SK-N-SH treated with all-trans-retinoic acid at 6 μM for 48 hours (cell line): ENCODE results near the gene PHLDB3.

Experiments
- ATAC-seq: fragments of 200-7000 bp; cut with Tn5 transposase; 3 replicates; pipeline ENCODE4 v1.9.1; 2020; ENCODE audit warnings: mild to moderate bottlenecking, moderate library complexity
- BACH2 ChIP-seq: fragments of 250-450 bp; sonication (Bioruptor Pico); IDR thresholded peaks from 2 replicates; pipeline ENCODE4 v1.9.0; 2021; ENCODE audit warnings: mild to moderate bottlenecking, borderline replicate concordance
- CSDC2 ChIP-seq: fragments of 250-450 bp; sonication (Bioruptor Pico); IDR thresholded peaks from 2 replicates; pipeline ENCODE4 v1.5.0; 2020; ENCODE audit warnings: mild to moderate bottlenecking, moderate library complexity
- ESRRG ChIP-seq: fragments of 250-450 bp; sonication (Bioruptor Pico); IDR thresholded peaks from 2 replicates; pipeline ENCODE4 v1.6.1; 2021; ENCODE audit warnings: mild to moderate bottlenecking
- GLIS3 ChIP-seq: fragments of 250-450 bp; sonication (Bioruptor Pico); IDR thresholded peaks from 2 replicates; pipeline ENCODE4 v1.5.0; 2020; ENCODE audit warnings: mild to moderate bottlenecking, moderate library complexity
- ISL1 ChIP-seq: fragments of 250-450 bp; sonication (Bioruptor Pico); IDR thresholded peaks from 2 replicates; pipeline ENCODE4 v2.1.2; 2022; ENCODE audit warnings: mild to moderate bottlenecking, moderate library complexity
- OSR1 ChIP-seq: fragments of 250-450 bp; sonication (Bioruptor Pico); IDR thresholded peaks from 2 replicates; pipeline ENCODE4 v1.8.0; 2022; ENCODE audit warnings: moderate library complexity, mild to moderate bottlenecking, inconsistent platforms
- PPARA ChIP-seq: fragments of 250-450 bp; sonication (Bioruptor Pico); IDR thresholded peaks from 2 replicates; pipeline ENCODE4 v1.5.0; 2020; ENCODE audit warnings: mild to moderate bottlenecking, borderline replicate concordance
- RARB ChIP-seq: fragments of 250-450 bp; sonication (Bioruptor Pico); IDR thresholded peaks from 2 replicates; pipeline ENCODE4 v1.8.0; 2021; ENCODE audit warnings: mild to moderate bottlenecking, moderate library complexity
- TCF4 ChIP-seq: fragments of 250-450 bp; sonication (Bioruptor Pico); IDR thresholded peaks from 2 replicates; pipeline ENCODE4 v1.8.0; 2021; ENCODE audit warnings: mild to moderate bottlenecking, moderate library complexity, borderline replicate concordance
- TOX ChIP-seq: fragments of 250-450 bp; sonication (Bioruptor Pico); IDR thresholded peaks from 2 replicates; pipeline ENCODE4 v1.8.0; 2021; ENCODE audit warnings: mild to moderate bottlenecking, moderate library complexity, borderline replicate concordance
- ZC3H10 ChIP-seq: fragments of 250-450 bp; sonication (Bioruptor Pico); IDR thresholded peaks from 2 replicates; pipeline ENCODE4 v1.5.1; 2021; ENCODE audit warnings: mild to moderate bottlenecking, moderate library complexity
- ZFP3 ChIP-seq: fragments of 250-450 bp; sonication (Bioruptor Pico); IDR thresholded peaks from 2 replicates; pipeline ENCODE4 v1.5.0; 2020; ENCODE audit warnings: mild to moderate bottlenecking, moderate library complexity
- ZNF565 ChIP-seq: fragments of 450-650 bp; formaldehyde crosslinking; conservative IDR thresholded peaks from 2 replicates; pipeline ENCODE4 v1.5.0; 2020; ENCODE audit warnings: low read depth, mild to moderate bottlenecking, moderate library complexity
- ZNF70 ChIP-seq: fragments of 450-650 bp; formaldehyde crosslinking; IDR thresholded peaks from 2 replicates; pipeline ENCODE4 v1.5.0; 2020; ENCODE audit warnings: mild to moderate bottlenecking, moderate library complexity
- ZNF8 ChIP-seq: fragments of 450-650 bp; formaldehyde crosslinking; IDR thresholded peaks from 2 replicates; pipeline ENCODE4 v1.5.0; 2020; ENCODE audit warnings: mild to moderate bottlenecking, moderate library complexity
- TF ChIP-seq, protein P1 (sequence below): fragments of 250-450 bp; sonication (Bioruptor Pico); IDR thresholded peaks from 2 replicates; pipeline ENCODE4 v1.8.0; 2020; ENCODE audit warnings: mild to moderate bottlenecking, moderate library complexity, borderline replicate concordance
- TF ChIP-seq, protein P2 (sequence below): fragments of 250-450 bp; sonication (Bioruptor Pico); IDR thresholded peaks from 2 replicates; pipeline ENCODE4 v1.5.1; 2020; ENCODE audit warnings: low read depth, mild to moderate bottlenecking, moderate library complexity
- TF ChIP-seq, protein P3 (sequence below): fragments of 250-450 bp; sonication (Bioruptor Pico); IDR thresholded peaks from 2 replicates; pipeline ENCODE4 v1.8.0; 2021; ENCODE audit warnings: low read depth, mild to moderate bottlenecking, moderate library complexity, borderline replicate concordance
- TF ChIP-seq, protein P4 (sequence below): fragments of 250-450 bp; sonication (Bioruptor Pico); IDR thresholded peaks from 2 replicates; pipeline ENCODE4 v1.5.0; 2020; ENCODE audit warnings: mild to moderate bottlenecking, moderate library complexity
- TF ChIP-seq, protein P5 (sequence below): fragments of 250-450 bp; sonication (Bioruptor Pico); IDR thresholded peaks from 2 replicates; pipeline ENCODE4 v1.5.1; 2021; ENCODE audit warnings: mild to moderate bottlenecking, moderate library complexity

Gene PHLDB3

DNA sequence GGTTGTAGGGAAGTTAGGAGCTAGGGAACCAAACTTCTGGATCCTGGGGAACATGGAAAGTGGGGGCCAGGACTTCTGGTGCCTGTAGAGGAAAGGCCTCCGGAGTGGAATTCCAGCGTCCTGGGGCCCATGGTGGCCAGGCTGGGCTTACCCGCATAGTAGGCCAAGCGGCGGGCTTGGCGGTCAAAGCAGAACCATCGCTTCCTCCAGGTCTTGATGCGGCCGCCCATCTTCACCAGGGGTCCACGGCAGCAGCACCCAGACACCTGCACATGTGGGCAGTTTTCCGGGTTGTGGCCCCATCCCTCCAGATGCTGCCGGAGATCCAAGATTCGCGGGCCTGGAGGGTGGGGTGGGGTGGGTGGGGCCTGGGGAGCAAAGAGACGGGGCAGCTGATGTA, 25.3 kb downstream of the PHLDB3 start:
- TF ChIP-seq ISL1 (CRISPR knock-in tag) = no peak
- TF ChIP-seq, protein P1, sequence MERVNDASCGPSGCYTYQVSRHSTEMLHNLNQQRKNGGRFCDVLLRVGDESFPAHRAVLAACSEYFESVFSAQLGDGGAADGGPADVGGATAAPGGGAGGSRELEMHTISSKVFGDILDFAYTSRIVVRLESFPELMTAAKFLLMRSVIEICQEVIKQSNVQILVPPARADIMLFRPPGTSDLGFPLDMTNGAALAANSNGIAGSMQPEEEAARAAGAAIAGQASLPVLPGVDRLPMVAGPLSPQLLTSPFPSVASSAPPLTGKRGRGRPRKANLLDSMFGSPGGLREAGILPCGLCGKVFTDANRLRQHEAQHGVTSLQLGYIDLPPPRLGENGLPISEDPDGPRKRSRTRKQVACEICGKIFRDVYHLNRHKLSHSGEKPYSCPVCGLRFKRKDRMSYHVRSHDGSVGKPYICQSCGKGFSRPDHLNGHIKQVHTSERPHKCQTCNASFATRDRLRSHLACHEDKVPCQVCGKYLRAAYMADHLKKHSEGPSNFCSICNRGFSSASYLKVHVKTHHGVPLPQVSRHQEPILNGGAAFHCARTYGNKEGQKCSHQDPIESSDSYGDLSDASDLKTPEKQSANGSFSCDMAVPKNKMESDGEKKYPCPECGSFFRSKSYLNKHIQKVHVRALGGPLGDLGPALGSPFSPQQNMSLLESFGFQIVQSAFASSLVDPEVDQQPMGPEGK (CRISPR knock-in tag) = no peak
- no peak for TF ChIP-seq PPARA (CRISPR knock-in tag)
- TF ChIP-seq, protein P2, sequence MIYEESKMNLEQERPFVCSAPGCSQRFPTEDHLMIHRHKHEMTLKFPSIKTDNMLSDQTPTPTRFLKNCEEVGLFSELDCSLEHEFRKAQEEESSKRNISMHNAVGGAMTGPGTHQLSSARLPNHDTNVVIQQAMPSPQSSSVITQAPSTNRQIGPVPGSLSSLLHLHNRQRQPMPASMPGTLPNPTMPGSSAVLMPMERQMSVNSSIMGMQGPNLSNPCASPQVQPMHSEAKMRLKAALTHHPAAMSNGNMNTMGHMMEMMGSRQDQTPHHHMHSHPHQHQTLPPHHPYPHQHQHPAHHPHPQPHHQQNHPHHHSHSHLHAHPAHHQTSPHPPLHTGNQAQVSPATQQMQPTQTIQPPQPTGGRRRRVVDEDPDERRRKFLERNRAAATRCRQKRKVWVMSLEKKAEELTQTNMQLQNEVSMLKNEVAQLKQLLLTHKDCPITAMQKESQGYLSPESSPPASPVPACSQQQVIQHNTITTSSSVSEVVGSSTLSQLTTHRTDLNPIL (CRISPR knock-in tag) = no peak
- no peak for TF ChIP-seq OSR1 (CRISPR knock-in tag)
- no peak for TF ChIP-seq TCF4 (CRISPR knock-in tag)
- TF ChIP-seq, protein P3, sequence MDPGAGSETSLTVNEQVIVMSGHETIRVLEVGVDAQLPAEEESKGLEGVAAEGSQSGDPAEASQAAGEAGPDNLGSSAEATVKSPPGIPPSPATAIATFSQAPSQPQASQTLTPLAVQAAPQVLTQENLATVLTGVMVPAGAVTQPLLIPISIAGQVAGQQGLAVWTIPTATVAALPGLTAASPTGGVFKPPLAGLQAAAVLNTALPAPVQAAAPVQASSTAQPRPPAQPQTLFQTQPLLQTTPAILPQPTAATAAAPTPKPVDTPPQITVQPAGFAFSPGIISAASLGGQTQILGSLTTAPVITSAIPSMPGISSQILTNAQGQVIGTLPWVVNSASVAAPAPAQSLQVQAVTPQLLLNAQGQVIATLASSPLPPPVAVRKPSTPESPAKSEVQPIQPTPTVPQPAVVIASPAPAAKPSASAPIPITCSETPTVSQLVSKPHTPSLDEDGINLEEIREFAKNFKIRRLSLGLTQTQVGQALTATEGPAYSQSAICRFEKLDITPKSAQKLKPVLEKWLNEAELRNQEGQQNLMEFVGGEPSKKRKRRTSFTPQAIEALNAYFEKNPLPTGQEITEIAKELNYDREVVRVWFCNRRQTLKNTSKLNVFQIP (CRISPR knock-in tag) = no peak
- no peak for TF ChIP-seq BACH2 (CRISPR knock-in tag)
- no peak for TF ChIP-seq RARB (CRISPR knock-in tag)
- no peak for TF ChIP-seq TOX (CRISPR knock-in tag)
- no peak for TF ChIP-seq ZFP3 (CRISPR knock-in tag)
- no peak for ATAC-seq

DNA sequence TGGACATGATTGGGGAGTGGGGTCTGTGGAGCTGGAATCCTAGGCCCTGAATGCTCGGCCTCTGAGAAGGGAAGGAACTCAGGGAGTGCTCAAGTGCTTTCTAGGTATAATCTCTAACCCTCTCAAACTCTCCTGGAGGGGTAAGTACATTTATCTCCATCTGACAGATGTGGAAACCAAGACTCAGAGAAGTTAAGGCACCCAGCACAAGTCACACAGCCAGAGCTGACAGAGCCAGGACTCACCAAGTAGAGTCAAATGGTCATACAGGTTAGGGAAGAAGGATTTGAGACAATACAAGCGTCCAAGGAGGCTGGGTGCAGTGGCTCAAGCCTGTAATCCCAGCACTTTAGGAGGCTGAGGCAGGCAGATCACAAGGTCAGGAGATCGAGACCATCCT, 26.2 kb downstream of the PHLDB3 start:
- TF ChIP-seq ZNF8 (CRISPR knock-in tag) (no peak), CSDC2 (CRISPR knock-in tag) (no peak), TOX (CRISPR knock-in tag) (no peak), ZFP3 (CRISPR knock-in tag) (no peak)
- TF ChIP-seq, protein P3 (CRISPR knock-in tag) = no peak
- no peak for ATAC-seq

DNA sequence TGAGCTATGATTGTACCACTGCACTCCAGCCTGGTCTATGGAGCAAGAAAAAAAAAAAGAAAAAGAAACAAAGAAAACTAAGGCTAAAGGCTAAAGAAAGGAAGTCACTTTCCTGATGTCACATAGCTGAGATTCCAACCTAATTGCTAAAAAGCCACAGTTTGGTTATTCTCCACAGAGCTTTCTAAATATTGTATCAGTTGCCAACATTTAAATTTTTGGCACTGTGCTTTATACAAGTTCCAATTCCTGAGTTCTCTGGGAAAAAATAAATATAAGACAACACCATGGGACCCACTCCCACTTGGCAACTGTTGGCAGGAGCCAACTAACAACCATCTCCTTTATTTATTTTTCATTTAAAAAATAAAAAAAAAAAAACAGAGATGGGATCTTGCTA, 27.9 kb downstream of the PHLDB3 start:
- TF ChIP-seq ISL1 (CRISPR knock-in tag) = no peak
- TF ChIP-seq ESRRG (CRISPR knock-in tag) = no peak
- no peak for TF ChIP-seq GLIS3 (CRISPR knock-in tag)
- no peak; the same call in 2 of the 3 replicates for ATAC-seq

DNA sequence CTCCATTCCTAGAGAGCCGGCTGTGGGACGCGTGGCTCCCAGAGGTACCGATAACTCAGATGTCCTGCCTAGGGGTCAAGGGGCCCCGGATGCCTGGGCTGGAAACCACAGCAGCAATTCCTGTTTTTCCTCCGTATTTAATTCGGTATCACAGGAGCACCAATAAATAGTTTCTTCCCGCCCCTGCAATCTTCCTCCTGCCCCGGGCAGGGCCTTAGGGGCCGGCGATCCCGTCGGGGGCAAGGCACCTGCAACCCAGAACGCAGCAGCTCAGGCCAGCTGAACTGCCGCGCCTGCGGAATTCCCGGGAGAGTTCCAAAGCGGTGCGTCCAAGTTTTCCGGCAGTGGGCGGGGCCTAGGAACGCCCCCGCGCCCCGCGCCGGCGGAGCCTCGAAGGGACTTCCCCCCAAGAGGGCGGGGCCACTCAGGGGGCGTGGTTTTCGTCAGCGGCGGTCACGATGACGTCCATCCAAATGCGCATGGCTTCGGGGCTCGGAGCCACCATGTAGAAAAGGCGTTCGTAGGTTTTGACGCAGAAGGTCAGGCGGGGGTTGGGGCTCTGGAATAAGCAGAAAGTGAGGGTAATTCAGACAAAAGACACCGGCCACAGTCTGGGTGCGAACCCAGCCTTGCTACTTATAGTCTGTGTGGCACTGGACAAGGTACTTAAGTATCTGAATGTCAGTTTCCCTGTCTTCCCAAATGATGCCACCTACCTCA, 29.4 kb downstream of the PHLDB3 start:
- peak; percentile 87 for ATAC-seq
- TF ChIP-seq ZNF8 (CRISPR knock-in tag) (no peak), ZC3H10 (CRISPR knock-in tag) (no peak), TCF4 (CRISPR knock-in tag) (no peak), ZNF70 (CRISPR knock-in tag) (no peak), PPARA (CRISPR knock-in tag) (no peak), GLIS3 (CRISPR knock-in tag) (no peak), RARB (CRISPR knock-in tag) (no peak), ZNF565 (CRISPR knock-in tag) (no peak), ESRRG (CRISPR knock-in tag) (no peak)
- TF ChIP-seq, protein P2 (CRISPR knock-in tag) = no peak
- TF ChIP-seq, protein P4, sequence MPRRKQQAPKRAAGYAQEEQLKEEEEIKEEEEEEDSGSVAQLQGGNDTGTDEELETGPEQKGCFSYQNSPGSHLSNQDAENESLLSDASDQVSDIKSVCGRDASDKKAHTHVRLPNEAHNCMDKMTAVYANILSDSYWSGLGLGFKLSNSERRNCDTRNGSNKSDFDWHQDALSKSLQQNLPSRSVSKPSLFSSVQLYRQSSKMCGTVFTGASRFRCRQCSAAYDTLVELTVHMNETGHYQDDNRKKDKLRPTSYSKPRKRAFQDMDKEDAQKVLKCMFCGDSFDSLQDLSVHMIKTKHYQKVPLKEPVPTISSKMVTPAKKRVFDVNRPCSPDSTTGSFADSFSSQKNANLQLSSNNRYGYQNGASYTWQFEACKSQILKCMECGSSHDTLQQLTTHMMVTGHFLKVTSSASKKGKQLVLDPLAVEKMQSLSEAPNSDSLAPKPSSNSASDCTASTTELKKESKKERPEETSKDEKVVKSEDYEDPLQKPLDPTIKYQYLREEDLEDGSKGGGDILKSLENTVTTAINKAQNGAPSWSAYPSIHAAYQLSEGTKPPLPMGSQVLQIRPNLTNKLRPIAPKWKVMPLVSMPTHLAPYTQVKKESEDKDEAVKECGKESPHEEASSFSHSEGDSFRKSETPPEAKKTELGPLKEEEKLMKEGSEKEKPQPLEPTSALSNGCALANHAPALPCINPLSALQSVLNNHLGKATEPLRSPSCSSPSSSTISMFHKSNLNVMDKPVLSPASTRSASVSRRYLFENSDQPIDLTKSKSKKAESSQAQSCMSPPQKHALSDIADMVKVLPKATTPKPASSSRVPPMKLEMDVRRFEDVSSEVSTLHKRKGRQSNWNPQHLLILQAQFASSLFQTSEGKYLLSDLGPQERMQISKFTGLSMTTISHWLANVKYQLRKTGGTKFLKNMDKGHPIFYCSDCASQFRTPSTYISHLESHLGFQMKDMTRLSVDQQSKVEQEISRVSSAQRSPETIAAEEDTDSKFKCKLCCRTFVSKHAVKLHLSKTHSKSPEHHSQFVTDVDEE (CRISPR knock-in tag) = no peak
- TF ChIP-seq, protein P5, sequence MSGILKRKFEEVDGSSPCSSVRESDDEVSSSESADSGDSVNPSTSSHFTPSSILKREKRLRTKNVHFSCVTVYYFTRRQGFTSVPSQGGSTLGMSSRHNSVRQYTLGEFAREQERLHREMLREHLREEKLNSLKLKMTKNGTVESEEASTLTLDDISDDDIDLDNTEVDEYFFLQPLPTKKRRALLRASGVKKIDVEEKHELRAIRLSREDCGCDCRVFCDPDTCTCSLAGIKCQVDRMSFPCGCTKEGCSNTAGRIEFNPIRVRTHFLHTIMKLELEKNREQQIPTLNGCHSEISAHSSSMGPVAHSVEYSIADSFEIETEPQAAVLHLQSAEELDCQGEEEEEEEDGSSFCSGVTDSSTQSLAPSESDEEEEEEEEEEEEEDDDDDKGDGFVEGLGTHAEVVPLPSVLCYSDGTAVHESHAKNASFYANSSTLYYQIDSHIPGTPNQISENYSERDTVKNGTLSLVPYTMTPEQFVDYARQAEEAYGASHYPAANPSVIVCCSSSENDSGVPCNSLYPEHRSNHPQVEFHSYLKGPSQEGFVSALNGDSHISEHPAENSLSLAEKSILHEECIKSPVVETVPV = no peak
- TF ChIP-seq, protein P1 (CRISPR knock-in tag) = no peak
